Hindlimb muscle (tissue), 1 donor: ENCODE results near the gene RBMS2. TPM values are rescaled to one million over a fixed set of nuclear protein-coding genes. Genes with fewer than 3 reads are reported as not detected.

Source experiments
- DNase-seq: peaks from one replicate; pipeline ENCODE4 v3.0.0-alpha.2; 2013
- polyA plus RNA-seq: library from polyadenylated mRNA; unstranded; fragments of 120-200 nt; gene quantifications from one replicate; pipeline ENCODE4 v1.2.1, GENCODE V29; 2013; ENCODE audit not compliant: insufficient read length

The RBMS2 gene
- polyA plus RNA-seq, 1 donor: 17.8 TPM

DNA sequence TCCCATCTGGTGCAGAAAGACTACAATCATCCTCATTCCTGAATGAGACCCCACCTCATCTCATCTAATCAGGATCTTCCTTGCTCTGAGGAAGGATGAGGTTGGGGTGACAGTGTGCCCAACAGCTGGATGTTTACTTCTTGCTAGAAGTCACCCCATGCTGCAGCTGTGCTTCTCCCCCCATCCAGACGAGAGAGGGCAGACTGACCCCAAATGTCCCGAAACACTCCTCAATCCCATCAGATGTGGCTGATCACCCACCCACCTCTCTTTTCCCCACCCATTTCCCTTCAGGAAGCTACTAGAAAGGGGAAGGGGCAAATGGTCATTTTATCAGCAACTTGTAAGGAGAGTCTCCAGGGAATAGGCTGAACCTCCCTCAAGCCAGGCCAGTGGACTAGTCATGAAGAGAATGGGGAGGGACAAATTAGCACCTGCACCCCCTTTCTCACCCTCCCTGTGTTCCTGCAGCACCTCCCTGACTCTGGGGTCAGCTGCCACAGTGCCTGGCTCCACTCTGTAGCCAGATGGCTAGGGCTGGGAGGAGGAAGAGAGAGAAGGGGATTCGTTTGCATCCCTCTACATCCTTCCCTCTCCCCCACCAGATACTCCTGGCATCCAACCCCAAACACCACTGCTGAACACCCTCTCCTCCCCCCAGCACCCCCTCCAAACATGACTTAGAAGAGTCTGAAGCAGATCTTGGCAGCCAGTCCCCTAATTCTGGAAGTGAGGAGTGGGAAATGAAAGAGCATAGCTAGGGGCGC lies 111.3 kb downstream of the RBMS2 start:
- no peak for DNase-seq

- no peak for DNase-seq
Observed at GRCh38 chr12:56633468-56634241, 112.0 kb downstream of the RBMS2 start.

GRCh38 chr12:56634242-56634836 lies 112.7 kb downstream of the RBMS2 start:
- DNase-seq: no peak

DNA sequence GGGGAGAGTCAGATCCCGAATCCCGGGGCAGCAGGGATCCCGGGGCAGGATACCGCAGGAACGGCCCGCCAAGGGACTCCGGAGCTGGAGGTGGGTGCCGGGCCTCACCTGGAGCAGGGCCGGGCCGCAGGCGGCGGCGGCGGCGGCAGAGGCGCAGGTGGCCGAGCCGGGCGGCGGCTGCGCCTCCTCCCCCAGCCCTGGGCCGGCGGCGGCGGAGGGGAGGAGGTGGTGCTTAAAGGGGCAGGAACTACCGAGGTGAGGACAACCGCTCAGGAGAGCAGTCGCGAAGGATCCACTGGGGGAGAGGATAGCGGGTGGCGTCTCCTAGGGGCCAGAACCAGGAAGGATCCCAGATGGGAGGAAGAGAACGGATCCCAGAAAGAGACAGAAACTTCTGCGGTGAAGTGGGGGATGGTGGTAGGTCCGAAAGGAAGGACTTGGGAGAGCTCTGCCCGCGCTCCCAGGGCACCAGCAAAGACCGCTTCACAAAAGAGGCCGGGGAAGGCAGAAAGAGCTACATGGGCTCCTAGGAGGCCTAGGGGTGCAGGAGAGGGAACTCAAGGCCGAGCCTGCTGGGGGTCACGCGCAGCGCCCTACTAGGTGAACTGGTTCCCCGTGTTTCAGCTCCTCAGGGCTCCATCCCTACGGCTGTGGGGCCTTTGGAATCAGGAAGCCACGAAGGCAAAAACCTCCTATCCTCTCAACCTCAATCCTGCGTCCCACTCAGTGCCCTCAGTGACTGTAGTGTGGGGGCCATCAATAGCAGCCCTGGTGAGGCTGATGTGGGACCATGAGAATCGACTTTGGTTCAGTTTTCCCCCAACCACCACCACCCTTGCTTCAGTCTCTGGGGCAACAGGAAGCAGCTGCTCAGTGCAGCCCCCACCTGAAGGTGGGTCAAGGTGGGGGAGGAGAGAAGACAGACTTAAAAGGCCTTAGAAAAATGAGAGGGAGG lies 113.5 kb downstream of the RBMS2 start:
- DNase-seq: peak; percentile 64

GRCh38 chr12:56635806-56636674 lies 114.4 kb downstream of the RBMS2 start:
- DNase-seq: peak; percentile 89

GRCh38 chr12:56636675-56637540 lies 115.3 kb downstream of the RBMS2 start:
- DNase-seq: peak; percentile 99

DNA sequence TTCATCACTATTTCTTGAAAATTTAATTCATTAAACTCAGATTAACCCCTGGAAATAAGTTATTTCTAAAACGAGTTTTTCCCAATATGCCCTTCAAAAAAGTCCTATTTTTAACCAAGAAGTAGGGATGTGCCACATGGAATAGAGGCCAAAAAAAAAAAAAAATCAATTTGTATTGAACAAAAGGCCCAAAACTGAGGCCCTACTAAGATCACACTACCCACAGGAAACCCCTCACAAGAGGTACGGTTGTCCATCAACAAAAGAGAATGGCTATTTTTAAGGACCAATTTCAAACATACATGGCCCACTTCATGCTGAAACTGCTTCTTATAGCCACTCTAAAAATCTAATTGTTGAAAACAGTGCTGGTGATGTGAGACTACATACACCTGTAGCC lies 116.0 kb downstream of the RBMS2 start:
- no peak for DNase-seq

DNA sequence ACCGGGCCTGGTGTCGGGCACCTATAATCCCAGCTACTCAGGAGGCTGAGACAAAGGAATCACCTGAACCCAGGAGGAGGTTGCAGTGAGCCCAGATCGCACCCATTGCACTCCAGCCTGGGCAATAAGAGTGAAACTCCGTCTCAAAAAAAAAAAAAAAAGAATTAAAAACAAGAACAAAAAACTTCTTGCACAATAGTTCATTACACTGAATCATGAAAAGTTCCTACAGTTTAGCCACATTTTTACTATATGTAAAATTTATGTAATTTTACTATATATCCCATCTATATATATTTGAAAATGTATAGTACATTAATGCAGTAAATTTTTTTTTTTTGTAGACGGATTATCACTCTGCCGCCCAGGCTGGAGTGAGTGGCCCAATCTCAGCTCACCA lies 119.6 kb downstream of the RBMS2 start:
- no peak for DNase-seq

GRCh38 chr12:56644654-56645053 lies 123.0 kb downstream of the RBMS2 start:
- DNase-seq: no peak

GRCh38 chr12:56645201-56645716 lies 123.6 kb downstream of the RBMS2 start:
- DNase-seq: no peak

Other genes starting within 250 kb of the RBMS2 start
- 232 TPM for gene CS, start 221.5 kb upstream of the RBMS2 start, polyA plus RNA-seq
- 41.0 TPM for gene CNPY2, start 205.8 kb upstream of the RBMS2 start, polyA plus RNA-seq
- 46.7 TPM for gene PAN2, start 187.8 kb upstream of the RBMS2 start, polyA plus RNA-seq
- gene IL23A, start 182.9 kb upstream of the RBMS2 start, polyA plus RNA-seq: 0.52 TPM
- gene STAT2, start 161.7 kb upstream of the RBMS2 start, polyA plus RNA-seq: 71.4 TPM
- not detected for gene APOF, start 159.0 kb upstream of the RBMS2 start, polyA plus RNA-seq
- gene TIMELESS, start 72.4 kb upstream of the RBMS2 start, polyA plus RNA-seq: 12.7 TPM
- not detected for gene MIP, start 67.2 kb upstream of the RBMS2 start, polyA plus RNA-seq
- 3.0 TPM for gene SPRYD4, start 53.2 kb upstream of the RBMS2 start, polyA plus RNA-seq
- 0.52 TPM for gene GLS2, start 33.7 kb upstream of the RBMS2 start, polyA plus RNA-seq
- gene BAZ2A, start 108.5 kb downstream of the RBMS2 start, polyA plus RNA-seq: 41.9 TPM
- gene ATP5F1B, start 124.2 kb downstream of the RBMS2 start, polyA plus RNA-seq: 603 TPM
- 185 TPM for gene PTGES3, start 166.5 kb downstream of the RBMS2 start, polyA plus RNA-seq
- 1,634 TPM for gene NACA, start 203.5 kb downstream of the RBMS2 start, polyA plus RNA-seq
- gene PRIM1, start 230.5 kb downstream of the RBMS2 start, polyA plus RNA-seq: 11.9 TPM
- 0.17 TPM for gene HSD17B6, start 241.5 kb downstream of the RBMS2 start, polyA plus RNA-seq